ENCODE data around the gene SERF1A. TPM values are rescaled to one million over a fixed set of nuclear protein-coding genes. Genes with fewer than 3 reads are reported as not detected.
"Not testable (repeated sequence)": the region's sequence is repeated elsewhere in the genome, so short reads cannot be mapped to it uniquely, and the experiment has no call there.

The SERF1A gene
- total RNA-seq (1 to 10 TPM in 4 of 5 donors, not detected in 1; 1.8 to 9.2 (median 7.2) TPM), polyA plus RNA-seq (1 to 10 TPM; 1.4 to 2.3 (median 2.3) TPM)
- long read RNA-seq, donor 1, partial matches to known transcripts: 0 of 2 reads
- long read RNA-seq, donor 1, other reads (novel, unspliced or antisense): 0 of 2 reads
- long read RNA-seq, donor 2, partial matches to known transcripts: 0 of 6 reads
- long read RNA-seq, donor 2, other reads (novel, unspliced or antisense): 0 of 6 reads
- long read RNA-seq, donor 3, transcript SERF1A-201 (3 exons, 963 nt): major isoform, 5 of 9 reads
- long read RNA-seq, donor 3, partial matches to known transcripts: 0 of 9 reads
- long read RNA-seq, donor 3, other reads (novel, unspliced or antisense): 0 of 9 reads
- long read RNA-seq, donor 4, partial matches to known transcripts: 0 of 3 reads
- long read RNA-seq, donor 4, other reads (novel, unspliced or antisense): 0 of 3 reads
- long read RNA-seq, donor 5, transcript SERF1A-201 (3 exons, 963 nt): major isoform, 7 of 11 reads
- long read RNA-seq, donor 5, partial matches to known transcripts: 0 of 11 reads
- long read RNA-seq, donor 5, other reads (novel, unspliced or antisense): 0 of 11 reads
- long read RNA-seq, donor 6, transcript SERF1A-201 (3 exons, 963 nt): major isoform, 14 of 18 reads
- long read RNA-seq, donor 6, partial matches to known transcripts: 0 of 18 reads
- long read RNA-seq, donor 6, other reads (novel, unspliced or antisense): 0 of 18 reads
- long read RNA-seq, donor 7, transcript SERF1A-201 (3 exons, 963 nt): major isoform, 9 of 14 reads
- long read RNA-seq, donor 7, partial matches to known transcripts: 0 of 14 reads
- long read RNA-seq, donor 7, other reads (novel, unspliced or antisense): 0 of 14 reads
- long read RNA-seq, donor 8, transcript SERF1A-201 (3 exons, 963 nt): major isoform, 16 of 18 reads
- long read RNA-seq, donor 8, partial matches to known transcripts: 0 of 18 reads
- long read RNA-seq, donor 8, other reads (novel, unspliced or antisense): 0 of 18 reads
- long read RNA-seq, donor 9, transcript SERF1A-201 (3 exons, 963 nt): major isoform, 7 of 11 reads
- long read RNA-seq, donor 9, partial matches to known transcripts: 0 of 11 reads
- long read RNA-seq, donor 9, other reads (novel, unspliced or antisense): 0 of 11 reads
- long read RNA-seq, donor 10, transcript SERF1A-201 (3 exons, 963 nt): major isoform, 8 of 9 reads
- long read RNA-seq, donor 10, partial matches to known transcripts: 0 of 9 reads
- long read RNA-seq, donor 10, other reads (novel, unspliced or antisense): 0 of 9 reads

DNA sequence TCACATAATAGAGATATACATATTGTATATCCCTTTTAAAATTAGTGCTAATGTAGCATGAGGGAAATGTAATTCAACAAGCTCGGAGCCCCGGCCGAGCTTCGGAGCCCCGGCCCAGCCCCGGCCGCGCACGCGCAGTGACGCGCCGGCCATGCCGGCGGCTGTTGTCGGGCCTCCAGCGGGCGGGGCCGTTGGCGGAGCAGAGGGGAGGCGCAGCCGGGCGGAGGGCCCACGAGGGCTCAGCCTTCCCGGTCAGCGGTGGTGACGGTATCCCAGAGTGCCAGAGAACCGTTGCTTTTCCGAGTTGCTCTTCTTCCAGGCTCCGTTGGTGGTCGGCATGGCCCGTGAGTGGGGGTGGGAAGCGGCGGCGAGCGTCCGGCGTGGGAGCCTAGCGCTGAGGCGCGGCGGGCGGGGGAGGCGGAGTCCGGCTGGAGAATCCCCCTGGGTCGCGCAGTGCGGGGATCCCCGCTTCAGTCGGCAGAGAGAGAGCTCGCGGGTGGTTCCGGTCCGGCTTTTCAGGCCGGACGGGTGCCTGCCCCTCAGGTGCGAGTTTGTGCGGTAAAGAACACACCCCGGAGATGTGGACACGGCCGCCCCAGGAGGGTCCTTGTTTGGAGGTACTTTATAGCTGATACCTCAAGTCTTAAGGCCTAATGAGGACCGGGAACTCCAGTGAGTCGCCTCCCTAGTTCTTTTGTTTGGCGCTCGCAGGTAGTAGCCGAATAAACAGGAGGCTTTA lies at the start of gene SERF1A:
SERF1A (plus strand) TSS at position 137 of the 739 bp plus-strand sequence; CDS start at position 338, 201 bp downstream.
- H3K27me3 ChIP-seq; DNase-seq; H3K9me3 ChIP-seq; H3K4me1 ChIP-seq; intact Hi-C loops (cut with DNase I; ENCODE audit: low total_unique reads); H3K36me3 ChIP-seq; H3K27ac ChIP-seq; H3K4me3 ChIP-seq: not testable (repeated sequence)
- WGBS, 5 donors: no CpG with 5 or more reads among the region's 66 CpGs

GRCh38 chr5:70866778-70867177 lies 33.7 kb upstream of the SERF1A start:
- H3K36me3 ChIP-seq; H3K4me3 ChIP-seq; H3K9me3 ChIP-seq; DNase-seq; H3K4me1 ChIP-seq; H3K27me3 ChIP-seq; H3K27ac ChIP-seq; intact Hi-C loops (cut with DNase I; ENCODE audit: low total_unique reads): not testable (repeated sequence)
- no CpG with 5 or more reads among the region's 2 CpGs for WGBS, 5 donors

DNA sequence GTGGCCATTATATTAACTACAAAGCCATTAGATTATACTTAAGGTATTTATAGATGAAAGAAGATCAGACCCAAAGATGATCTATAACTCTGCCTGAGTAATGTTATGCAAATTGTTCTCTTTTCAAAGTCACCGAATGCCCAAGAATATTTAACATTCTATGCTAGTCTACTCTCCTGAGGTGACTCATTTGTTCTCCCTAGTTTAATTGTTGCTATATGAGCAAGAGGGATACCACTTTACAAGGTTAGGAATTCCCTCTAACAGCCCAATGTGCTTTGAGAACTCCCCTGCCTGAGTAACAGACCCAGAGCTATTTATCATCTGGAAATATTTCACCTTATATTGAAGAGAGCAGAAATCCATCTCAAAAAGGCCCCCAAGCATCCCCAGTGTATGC lies 29.8 kb upstream of the SERF1A start:
- H3K27me3 ChIP-seq; DNase-seq; H3K4me3 ChIP-seq; H3K36me3 ChIP-seq; H3K4me1 ChIP-seq; H3K27ac ChIP-seq; intact Hi-C loops (cut with DNase I; ENCODE audit: low total_unique reads); H3K9me3 ChIP-seq: not testable (repeated sequence)
- no CpG with 5 or more reads among the region's 1 CpG for WGBS, 5 donors

- DNase-seq; H3K27ac ChIP-seq; H3K9me3 ChIP-seq; H3K36me3 ChIP-seq; H3K27me3 ChIP-seq; H3K4me3 ChIP-seq; intact Hi-C loops (cut with DNase I; ENCODE audit: low total_unique reads); H3K4me1 ChIP-seq: not testable (repeated sequence)
- no CpG with 5 or more reads among the region's 2 CpGs for WGBS, 5 donors
Observed at GRCh38 chr5:70896076-70896475, 4.4 kb upstream of the SERF1A start.

GRCh38 chr5:70901272-70901571 lies 753 bp downstream of the SERF1A start:
- H3K36me3 ChIP-seq; H3K27ac ChIP-seq; intact Hi-C loops (cut with DNase I; ENCODE audit: low total_unique reads); H3K9me3 ChIP-seq; H3K4me1 ChIP-seq; DNase-seq; H3K4me3 ChIP-seq; H3K27me3 ChIP-seq: not testable (repeated sequence)
- no CpG with 5 or more reads among the region's 5 CpGs for whole genome bisulfite sequencing, 5 donors

GRCh38 chr5:70906624-70907023 lies 6.2 kb downstream of the SERF1A start:
- H3K4me1 ChIP-seq; H3K27me3 ChIP-seq; H3K4me3 ChIP-seq; intact Hi-C loops (cut with DNase I; ENCODE audit: low total_unique reads); H3K9me3 ChIP-seq; H3K27ac ChIP-seq; H3K36me3 ChIP-seq; DNase-seq: not testable (repeated sequence)
- WGBS, 5 donors: no CpG with 5 or more reads among the region's 5 CpGs

DNA sequence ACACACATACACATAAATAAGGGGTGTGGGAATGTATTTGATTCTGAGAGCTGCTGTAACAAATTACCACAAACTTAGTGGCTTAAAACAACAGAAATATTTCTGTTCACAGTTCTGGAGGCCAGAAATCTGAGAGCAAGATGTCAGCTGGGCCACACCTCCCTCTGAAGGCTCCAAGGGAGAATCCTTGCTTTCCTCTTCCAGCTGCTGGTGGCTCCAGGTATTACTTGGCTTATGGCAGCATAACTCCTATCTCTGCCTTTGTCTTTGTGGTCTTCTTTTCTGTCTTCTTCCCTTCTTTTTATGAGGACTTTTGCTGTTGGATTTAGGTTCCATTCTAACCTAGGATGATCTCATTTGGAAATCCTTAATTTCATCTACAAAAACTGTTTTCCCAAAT lies 16.4 kb downstream of the SERF1A start:
- not testable (repeated sequence) for H3K4me1 ChIP-seq, H3K9me3 ChIP-seq, H3K36me3 ChIP-seq

GRCh38 chr5:70925211-70925562 lies 24.7 kb downstream of the SERF1A start:
- H3K4me1 ChIP-seq; H3K9me3 ChIP-seq; intact Hi-C loops (cut with DNase I; ENCODE audit: low total_unique reads); H3K4me3 ChIP-seq; H3K27ac ChIP-seq; DNase-seq; H3K36me3 ChIP-seq; H3K27me3 ChIP-seq: not testable (repeated sequence)
- WGBS, 5 donors: no CpG with 5 or more reads among the region's 16 CpGs

More for the DNA sequence above, 16.4 kb downstream of the SERF1A start:
- DNase-seq; H3K4me3 ChIP-seq; H3K27ac ChIP-seq; H3K27me3 ChIP-seq; intact Hi-C loops (cut with DNase I; ENCODE audit: low total_unique reads): not testable (repeated sequence)

DNA sequence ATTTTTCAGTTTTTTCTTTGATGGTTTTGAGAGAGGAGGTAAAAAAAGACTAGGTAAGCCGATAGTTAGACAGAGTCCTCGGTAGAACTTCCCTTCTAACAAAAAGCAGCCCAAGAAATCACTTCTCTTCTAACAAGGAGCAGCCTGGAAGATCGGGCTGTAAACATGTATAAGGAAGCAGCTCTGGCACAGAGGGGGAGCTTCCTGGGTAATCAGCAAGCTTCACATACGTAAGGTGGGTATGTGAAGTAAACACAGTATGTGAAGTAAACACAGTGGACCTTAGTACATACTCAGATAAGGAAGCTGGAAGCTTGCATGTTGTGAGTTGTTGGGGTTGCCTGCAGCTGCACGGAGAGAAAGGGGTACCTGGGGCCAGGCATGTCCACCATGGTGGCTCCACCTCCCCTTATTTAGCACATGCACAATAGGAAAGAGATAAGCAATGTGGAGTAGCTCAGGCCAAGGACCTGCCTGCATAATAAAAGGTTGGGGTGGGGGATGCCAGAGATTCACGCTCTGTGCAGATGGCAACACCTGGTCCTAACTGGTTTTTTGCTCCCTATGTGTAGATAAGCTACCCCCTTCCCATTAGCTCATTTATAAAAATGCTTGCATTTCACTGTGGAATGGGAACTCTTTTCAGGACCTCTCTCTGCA lies 31.4 kb downstream of the SERF1A start:
- WGBS, 5 donors: no CpG with 5 or more reads among the region's 6 CpGs
- DNase-seq; intact Hi-C loops (cut with DNase I; ENCODE audit: low total_unique reads): not testable (repeated sequence)

GRCh38 chr5:70932560-70932959 lies 32.1 kb downstream of the SERF1A start:
- H3K4me3 ChIP-seq; H3K9me3 ChIP-seq; H3K27ac ChIP-seq; H3K4me1 ChIP-seq; intact Hi-C loops (cut with DNase I; ENCODE audit: low total_unique reads); H3K36me3 ChIP-seq; H3K27me3 ChIP-seq; DNase-seq: not testable (repeated sequence)
- no CpG with 5 or more reads among the region's 1 CpG for WGBS, 5 donors

More for the DNA sequence above, 31.4 kb downstream of the SERF1A start:
- not testable (repeated sequence) for H3K27ac ChIP-seq, H3K27me3 ChIP-seq, H3K4me1 ChIP-seq, H3K36me3 ChIP-seq, H3K4me3 ChIP-seq, H3K9me3 ChIP-seq

GRCh38 chr5:70953068-70953467 lies 52.6 kb downstream of the SERF1A start:
- H3K27me3 ChIP-seq, H3K27ac ChIP-seq: not testable (repeated sequence)
- 90% methylated on average over 3 of the region's 10 CpGs; no CpG with 5 or more reads in 4 of the 5 donors for WGBS, 5 donors

More at GRCh38 chr5:70953068-70953467, 52.6 kb downstream of the SERF1A start:
- intact Hi-C loops (cut with DNase I; ENCODE audit: low total_unique reads); H3K9me3 ChIP-seq; H3K4me1 ChIP-seq; DNase-seq; H3K4me3 ChIP-seq: not testable (repeated sequence)
- H3K36me3 ChIP-seq: peaks cover 0 to 13% (median 5%) of the 10 kb centered on the region in 4 donors
